ENCODE data around the gene RAB11FIP2.

RAB11FIP2 gene

GRCh38 chr10:118052816-118053215 is 6.1 kb upstream of the RAB11FIP2 start:
- no peaks in the 10 kb centered on the region for H3K27me3 ChIP-seq (replicated peaks; ENCODE audit: control insufficient read depth, insufficient read depth, low read length)
- H3K36me3 ChIP-seq (ENCODE audit: control insufficient read depth, insufficient read depth, low read length), result no peaks in the 10 kb centered on the region
- H3K4me3 ChIP-seq (replicated peaks; ENCODE audit: low read depth, low read length), result no peak overlapping the region
- DNase-seq (ENCODE audit: extremely low read depth, insufficient read length), result no peak
- no peak for TF ChIP-seq CTCF (IDR thresholded peaks at IDR 0.05; ENCODE audit: insufficient read depth, low read length, poor library complexity, severe bottlenecking)

- TF ChIP-seq CTCF (IDR thresholded peaks at IDR 0.05; ENCODE audit: insufficient read depth, low read length, poor library complexity, severe bottlenecking), result no peak
These were observed 1.1 kb upstream of the RAB11FIP2 start for GRCh38 chr10:118047880-118048279.

GRCh38 chr10:118047157-118047719 is 497 bp upstream of the RAB11FIP2 start:
- peak; percentile 6 for DNase-seq (ENCODE audit: extremely low read depth, insufficient read length)
- H3K27me3 ChIP-seq (replicated peaks; ENCODE audit: control insufficient read depth, insufficient read depth, low read length), result no peaks in the 10 kb centered on the region
- peak overlapping the region; percentile 73 for H3K4me3 ChIP-seq (replicated peaks; ENCODE audit: low read depth, low read length)
- H3K36me3 ChIP-seq (ENCODE audit: control insufficient read depth, insufficient read depth, low read length), result no peaks in the 10 kb centered on the region
- TF ChIP-seq CTCF (IDR thresholded peaks at IDR 0.05; ENCODE audit: insufficient read depth, low read length, poor library complexity, severe bottlenecking), result no peak

More at GRCh38 chr10:118047880-118048279, 1.1 kb upstream of the RAB11FIP2 start:
- no peak overlapping the region for H3K4me3 ChIP-seq (replicated peaks; ENCODE audit: low read depth, low read length)
- DNase-seq (ENCODE audit: extremely low read depth, insufficient read length), result no peak
- no peaks in the 10 kb centered on the region for H3K36me3 ChIP-seq (ENCODE audit: control insufficient read depth, insufficient read depth, low read length)
- H3K27me3 ChIP-seq (replicated peaks; ENCODE audit: control insufficient read depth, insufficient read depth, low read length), result no peaks in the 10 kb centered on the region

GRCh38 chr10:118045837-118046394 is 825 bp downstream of the RAB11FIP2 start:
- Histone ChIP-seq H3K4me3 (replicated peaks; ENCODE audit: low read depth, low read length) (peak overlapping the region; percentile 73), H3K27me3 (replicated peaks; ENCODE audit: control insufficient read depth, insufficient read depth, low read length) (no peaks in the 10 kb centered on the region), H3K36me3 (ENCODE audit: control insufficient read depth, insufficient read depth, low read length) (no peaks in the 10 kb centered on the region)
- no peak for DNase-seq (ENCODE audit: extremely low read depth, insufficient read length)
- TF ChIP-seq CTCF (IDR thresholded peaks at IDR 0.05; ENCODE audit: insufficient read depth, low read length, poor library complexity, severe bottlenecking), result no peak

- no peak for TF ChIP-seq CTCF (IDR thresholded peaks at IDR 0.05; ENCODE audit: insufficient read depth, low read length, poor library complexity, severe bottlenecking)
- DNase-seq (ENCODE audit: extremely low read depth, insufficient read length), result no peak
- H3K4me3 ChIP-seq (replicated peaks; ENCODE audit: low read depth, low read length), result peak overlapping the region; percentile 73
- H3K27me3 ChIP-seq (replicated peaks; ENCODE audit: control insufficient read depth, insufficient read depth, low read length), result no peaks in the 10 kb centered on the region
- no peaks in the 10 kb centered on the region for H3K36me3 ChIP-seq (ENCODE audit: control insufficient read depth, insufficient read depth, low read length)
These were observed 1.4 kb downstream of the RAB11FIP2 start for GRCh38 chr10:118045158-118045836.

Measured in GM06990 (cell line).